SK-N-SH (cell line): ENCODE measurements around the gene ALG11. TPM values are rescaled to one million over a fixed set of nuclear protein-coding genes. Genes with fewer than 3 reads are reported as not detected.

Experiments
- CTCF ChIA-PET: fragments of 300-600, 350-600 bp; formaldehyde crosslinking; extraction: SDS; loops from one replicate; lab custom pipeline; 2021; lab: Yijun Ruan, JAX
- POLR2A ChIA-PET: fragments of 350-600 bp; sonication (Branson Sonifier 250); formaldehyde crosslinking; extraction: SDS; loops from one replicate; lab custom pipeline; 2020; ENCODE audit warnings: antibody characterized with exemption, inconsistent platforms; lab: Yijun Ruan, JAX
- DNase-seq: peaks from one replicate; pipeline ENCODE4 v3.0.0; 2012
- H2AFZ ChIP-seq: fragments of 200-600 bp; sonication (generic); 2 replicates; pipeline ENCODE4 v1.8.1; 2016; ENCODE audit warnings: antibody characterized with exemption, mild to moderate bottlenecking, low read depth
- H3F3A ChIP-seq: fragments of 200-600 bp; sonication (generic); replicated peaks from 2 replicates; pipeline ENCODE3; 2016; ENCODE audit warnings: antibody characterized with exemption, mild to moderate bottlenecking; ENCODE audit not compliant: insufficient read depth
- H3K27ac ChIP-seq, 2 experiments: fragments of 200-500 bp in 1 of 2; fragments of 200-600 bp in 1 of 2; sonication (Bioruptor generic) in 1 of 2; sonication (generic), shearing (Covaris generic) in 1 of 2; 2 replicates each; pipeline versions ENCODE4 v1.5.1 to v1.6.1; 2014 to 2016; ENCODE audit warnings: low read depth in 2 of 2, inconsistent platforms in 1 of 2, low read length in 1 of 2, mild to moderate bottlenecking in 1 of 2, mixed read lengths in 1 of 2
- H3K27me3 ChIP-seq: fragments of 200-600 bp; sonication (generic), shearing (Covaris generic); 2 replicates; pipeline ENCODE4 v1.6.1; 2016; ENCODE audit warnings: mixed run types; ENCODE audit not compliant: insufficient read depth
- H3K36me3 ChIP-seq, 2 experiments: fragments of 200-500 bp in 1 of 2; fragments of 200-600 bp in 1 of 2; sonication (Bioruptor generic) in 1 of 2; sonication (generic) in 1 of 2; replicated peaks in 1 of 2; 2 replicates each; pipeline versions ENCODE3 to v1.5.1; 2014 to 2016; ENCODE audit warnings: low read length in 1 of 2, mild to moderate bottlenecking in 1 of 2; ENCODE audit not compliant: insufficient read depth in 2 of 2, control insufficient read depth in 1 of 2
- H3K4me1 ChIP-seq, 2 experiments: fragments of 200-500 bp in 1 of 2; fragments of 200-600 bp in 1 of 2; sonication (Bioruptor generic) in 1 of 2; sonication (generic), shearing (Covaris generic) in 1 of 2; 2 replicates each; pipeline versions ENCODE4 v1.5.1 to v1.6.1; 2014 to 2016; ENCODE audit warnings: low read depth in 1 of 2, low read length in 1 of 2, mixed run types in 1 of 2; ENCODE audit not compliant: insufficient read depth in 2 of 2, control insufficient read depth in 1 of 2
- H3K4me2 ChIP-seq: fragments of 200-600 bp; sonication (generic), shearing (Covaris generic); 2 replicates; pipeline ENCODE4 v1.6.1; 2017; ENCODE audit warnings: mixed run types
- H3K4me3 ChIP-seq, 2 experiments: fragments of 200-500 bp in 1 of 2; fragments of 200-600 bp in 1 of 2; sonication (Bioruptor generic) in 1 of 2; sonication (generic), shearing (Covaris generic) in 1 of 2; 2 replicates each; pipeline versions ENCODE4 v1.5.1 to v1.8.1; 2014 to 2016; ENCODE audit warnings: low read depth in 2 of 2, inconsistent platforms in 1 of 2, low read length in 1 of 2, mild to moderate bottlenecking in 1 of 2, mixed read lengths in 1 of 2, moderate library complexity in 1 of 2
- H3K79me2 ChIP-seq: fragments of 200-600 bp; sonication (generic); 2 replicates; pipeline ENCODE4 v1.8.1; 2017; ENCODE audit warnings: mild to moderate bottlenecking; ENCODE audit not compliant: insufficient read depth
- H3K9ac ChIP-seq: fragments of 200-600 bp; sonication (generic); 2 replicates; pipeline ENCODE4 v1.6.1; 2017; ENCODE audit warnings: mixed run types
- H3K9me2 ChIP-seq: fragments of 200-600 bp; sonication (generic); 2 replicates; pipeline ENCODE4 v1.6.1; 2017; ENCODE audit warnings: mixed run types
- H3K9me3 ChIP-seq: fragments of 200-600 bp; sonication (generic); 2 replicates; pipeline ENCODE4 v1.6.1; 2017; ENCODE audit warnings: mixed run types, mild to moderate bottlenecking, moderate library complexity
- H4K20me1 ChIP-seq: fragments of 200-600 bp; sonication (generic); 2 replicates; pipeline ENCODE4 v1.6.1; 2017; ENCODE audit warnings: mild to moderate bottlenecking, mixed run types; ENCODE audit not compliant: insufficient read depth
- ELF1 ChIP-seq: IDR thresholded peaks from 2 replicates; pipeline ENCODE4 v1.4.0; 2012
- EZH2phosphoT487 ChIP-seq: fragments of 200-600 bp; sonication (generic); IDR thresholded peaks from 2 replicates; pipeline ENCODE4 v1.6.1; 2017; ENCODE audit warnings: low read depth, mixed run types, mild to moderate bottlenecking, antibody characterized with exemption, moderate library complexity, borderline replicate concordance
- FOXJ3 ChIP-seq: sonication (generic); formaldehyde crosslinking; IDR thresholded peaks from 2 replicates; pipeline ENCODE4 v1.5.1; 2020; ENCODE audit warnings: mild to moderate bottlenecking, missing genetic modification reagents
- FOXM1 ChIP-seq: IDR thresholded peaks from 2 replicates; pipeline ENCODE4 v1.4.0; 2012; ENCODE audit warnings: low read depth, mild to moderate bottlenecking
- GABPA ChIP-seq: IDR thresholded peaks from 2 replicates; pipeline ENCODE4 v1.4.0; 2012; ENCODE audit warnings: low read depth, mild to moderate bottlenecking
- GATA2 ChIP-seq: sonication (generic); formaldehyde crosslinking; IDR thresholded peaks from 2 replicates; pipeline ENCODE4 v1.5.0; 2020; ENCODE audit warnings: mild to moderate bottlenecking, missing genetic modification reagents
- JUND ChIP-seq: IDR thresholded peaks from 2 replicates; pipeline ENCODE4 v1.4.0; 2012
- MXI1 ChIP-seq: IDR thresholded peaks from 2 replicates; pipeline ENCODE4 v1.6.1; 2012; ENCODE audit warnings: mild to moderate bottlenecking, low read depth, low read length, improper control_type of control experiment
- NFIC ChIP-seq: IDR thresholded peaks from 2 replicates; pipeline ENCODE4 v1.4.0; 2012; ENCODE audit warnings: borderline replicate concordance
- NRF1 ChIP-seq: IDR thresholded peaks from 2 replicates; pipeline ENCODE4 v1.6.1; 2012; ENCODE audit warnings: low read depth, mild to moderate bottlenecking, low read length
- POLR2AphosphoS5 ChIP-seq: IDR thresholded peaks from 2 replicates; pipeline ENCODE4 v1.6.1; 2012; ENCODE audit warnings: low read depth, low read length
- RAD21 ChIP-seq: IDR thresholded peaks from 2 replicates; pipeline ENCODE4 v1.6.1; 2012; ENCODE audit warnings: mild to moderate bottlenecking, low read length
- RCOR1 ChIP-seq: fragments of 150-350 bp; IDR thresholded peaks from 2 replicates; pipeline ENCODE4 v1.6.1; 2017; ENCODE audit warnings: antibody characterized with exemption, low read length
- RFX5 ChIP-seq: IDR thresholded peaks from 2 replicates; pipeline ENCODE4 v1.6.1; 2012; ENCODE audit warnings: mild to moderate bottlenecking, improper control_type of control experiment, low read length
- RXRA ChIP-seq: IDR thresholded peaks from 2 replicates; pipeline ENCODE4 v1.4.0; 2012; ENCODE audit warnings: low read depth, mild to moderate bottlenecking, borderline replicate concordance
- SIN3A ChIP-seq: IDR thresholded peaks from 2 replicates; pipeline ENCODE4 v1.6.1; 2012; ENCODE audit warnings: low read depth, mild to moderate bottlenecking, low read length, moderate library complexity, borderline replicate concordance
- SMC3 ChIP-seq: IDR thresholded peaks from 2 replicates; pipeline ENCODE4 v1.6.1; 2012; ENCODE audit warnings: low read depth, low read length, improper control_type of control experiment
- TAF1 ChIP-seq: IDR thresholded peaks from 2 replicates; pipeline ENCODE4 v1.6.1; 2012; ENCODE audit warnings: low read depth, mild to moderate bottlenecking, low read length, moderate library complexity, borderline replicate concordance
- YY1 ChIP-seq: IDR thresholded peaks from 2 replicates; pipeline ENCODE4 v1.4.0; 2012; ENCODE audit warnings: low read depth, mild to moderate bottlenecking
- WGBS: methylation state at CpG from one replicate; pipeline ENCODE4 v1.1.6; 2017; ENCODE audit warnings: low lambda C conversion rate; 5-methylcytosine and 5-hydroxymethylcytosine counted together
- polyA plus RNA-seq, 3 experiments: library from polyadenylated mRNA; depleted of rRNA; stranded (reverse); fragments of >200 nt; gene quantifications; 2 replicates each; pipeline ENCODE4 v1.2.3, GENCODE V29; 2012
- TF ChIP-seq, protein P1 (sequence below): IDR thresholded peaks from 2 replicates; pipeline ENCODE4 v1.4.0; 2012; ENCODE audit warnings: low read depth
- TF ChIP-seq, protein P2 (sequence below): IDR thresholded peaks from 2 replicates; pipeline ENCODE4; 2012
- TF ChIP-seq, protein P3 (sequence below): fragments of 150-350 bp; IDR thresholded peaks from 2 replicates; pipeline ENCODE4 v1.6.1; 2016; ENCODE audit warnings: mild to moderate bottlenecking, low read depth, low read length
- TF ChIP-seq, protein P4 (sequence below): IDR thresholded peaks from 2 replicates; pipeline ENCODE4 v1.4.0; 2012; ENCODE audit warnings: low read depth, borderline replicate concordance

The ALG11 gene
- polyA plus RNA-seq, 1 of the 3 experiments (the other 2 are of a cell fraction) = 5.0 TPM

DNA sequence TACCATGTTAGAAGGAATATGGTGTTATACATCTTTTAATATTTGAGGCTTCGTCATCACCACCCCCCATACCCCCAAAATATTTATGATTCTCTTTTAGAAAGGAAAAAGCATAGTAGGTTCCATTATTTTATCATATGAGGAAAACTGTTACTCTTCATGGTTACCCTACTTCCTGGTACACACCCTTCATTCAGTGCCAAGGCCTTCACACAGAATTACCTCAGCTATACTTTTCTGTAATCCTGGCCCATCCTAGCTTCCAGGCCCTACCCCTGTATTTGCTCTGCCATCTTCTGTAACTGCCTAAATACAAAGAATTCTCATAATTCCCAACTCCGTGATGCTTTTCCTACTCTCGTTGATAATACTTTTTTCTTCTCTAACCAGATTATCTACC, 8.0 kb downstream of the ALG11 start:
- no peaks in the 10 kb centered on the region for H3K9me2 ChIP-seq
- no peak overlapping the region for H2AFZ ChIP-seq
- H3K79me2 ChIP-seq = peaks cover 48% of the 10 kb centered on the region
- H3F3A ChIP-seq = no peaks in the 10 kb centered on the region
- CTCF ChIA-PET = no interaction called here
- H3K4me3 ChIP-seq = no peak overlapping the region
- H3K36me3 ChIP-seq = peaks cover 46 to 61% of the 10 kb centered on the region in 2 experiments
- 92% methylated on average over 3 of the region's 3 CpGs for WGBS
- TF ChIP-seq POLR2AphosphoS5 = no peak
- no peak for TF ChIP-seq ELF1
- TF ChIP-seq, protein P1, sequence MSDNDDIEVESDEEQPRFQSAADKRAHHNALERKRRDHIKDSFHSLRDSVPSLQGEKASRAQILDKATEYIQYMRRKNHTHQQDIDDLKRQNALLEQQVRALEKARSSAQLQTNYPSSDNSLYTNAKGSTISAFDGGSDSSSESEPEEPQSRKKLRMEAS = no peak
- no peak for TF ChIP-seq JUND
- TF ChIP-seq, protein P2, sequence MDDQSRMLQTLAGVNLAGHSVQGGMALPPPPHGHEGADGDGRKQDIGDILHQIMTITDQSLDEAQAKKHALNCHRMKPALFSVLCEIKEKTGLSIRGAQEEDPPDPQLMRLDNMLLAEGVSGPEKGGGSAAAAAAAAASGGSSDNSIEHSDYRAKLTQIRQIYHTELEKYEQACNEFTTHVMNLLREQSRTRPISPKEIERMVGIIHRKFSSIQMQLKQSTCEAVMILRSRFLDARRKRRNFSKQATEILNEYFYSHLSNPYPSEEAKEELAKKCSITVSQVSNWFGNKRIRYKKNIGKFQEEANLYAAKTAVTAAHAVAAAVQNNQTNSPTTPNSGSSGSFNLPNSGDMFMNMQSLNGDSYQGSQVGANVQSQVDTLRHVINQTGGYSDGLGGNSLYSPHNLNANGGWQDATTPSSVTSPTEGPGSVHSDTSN = no peak
- no peak for TF ChIP-seq NFIC
- TF ChIP-seq RXRA = no peak
- TF ChIP-seq, protein P3, sequence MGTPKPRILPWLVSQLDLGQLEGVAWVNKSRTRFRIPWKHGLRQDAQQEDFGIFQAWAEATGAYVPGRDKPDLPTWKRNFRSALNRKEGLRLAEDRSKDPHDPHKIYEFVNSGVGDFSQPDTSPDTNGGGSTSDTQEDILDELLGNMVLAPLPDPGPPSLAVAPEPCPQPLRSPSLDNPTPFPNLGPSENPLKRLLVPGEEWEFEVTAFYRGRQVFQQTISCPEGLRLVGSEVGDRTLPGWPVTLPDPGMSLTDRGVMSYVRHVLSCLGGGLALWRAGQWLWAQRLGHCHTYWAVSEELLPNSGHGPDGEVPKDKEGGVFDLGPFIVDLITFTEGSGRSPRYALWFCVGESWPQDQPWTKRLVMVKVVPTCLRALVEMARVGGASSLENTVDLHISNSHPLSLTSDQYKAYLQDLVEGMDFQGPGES = no peak
- TF ChIP-seq GATA2 (CRISPR knock-in tag) = no peak
- no peak for TF ChIP-seq FOXJ3 (CRISPR knock-in tag)
- no peak for TF ChIP-seq EZH2phosphoT487
- no peak for TF ChIP-seq RFX5
- TF ChIP-seq NRF1 = no peak
- H3K4me1 ChIP-seq = no peaks in the 10 kb centered on the region
- no peaks in the 10 kb centered on the region for H3K9me3 ChIP-seq
- POLR2A ChIA-PET = no interaction called here
- H3K4me2 ChIP-seq = no peak overlapping the region
- H3K27ac ChIP-seq = no peak overlapping the region
- DNase-seq = no peak
- H3K9ac ChIP-seq = no peak overlapping the region
- no peaks in the 10 kb centered on the region for H4K20me1 ChIP-seq
- H3K27me3 ChIP-seq = no peaks in the 10 kb centered on the region

DNA sequence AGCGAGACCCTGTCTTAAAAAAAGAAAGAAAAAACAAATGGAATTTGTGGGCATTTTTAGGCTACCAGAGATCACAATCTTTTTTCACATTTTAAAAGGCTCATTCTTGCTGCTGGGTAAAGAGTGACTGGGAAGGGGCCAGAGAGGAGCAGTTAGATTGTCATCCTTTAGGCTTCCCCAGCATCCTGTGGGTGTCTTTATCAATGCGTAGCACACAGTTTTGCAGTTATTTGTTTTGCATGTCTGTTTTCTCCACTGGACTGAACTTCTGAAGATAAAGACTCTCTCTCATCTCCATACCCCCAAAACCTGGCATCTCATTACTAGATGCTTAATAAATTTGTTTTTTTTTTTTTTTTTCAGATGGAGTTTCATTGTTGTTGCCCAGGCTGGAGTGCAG, 10.2 kb downstream of the ALG11 start:
- 100% methylated on average over 2 of the region's 2 CpGs for WGBS
- H3K36me3 ChIP-seq = peaks cover 56 to 66% of the 10 kb centered on the region in 2 experiments

More for the DNA sequence above, 10.2 kb downstream of the ALG11 start:
- no peak overlapping the region for H3K4me3 ChIP-seq
- H3F3A ChIP-seq = no peaks in the 10 kb centered on the region
- no peak for DNase-seq
- TF ChIP-seq ELF1 = no peak
- no peak for TF ChIP-seq NFIC
- no peak for TF ChIP-seq GATA2 (CRISPR knock-in tag)
- no peak for TF ChIP-seq RFX5
- TF ChIP-seq GABPA = no peak
- no peak for TF ChIP-seq RAD21
- no peak for TF ChIP-seq RCOR1
- TF ChIP-seq FOXM1 = no peak
- TF ChIP-seq YY1 = no peak
- TF ChIP-seq RXRA = no peak
- no peak for TF ChIP-seq SIN3A
- no peak for TF ChIP-seq FOXJ3 (CRISPR knock-in tag)
- no peak for TF ChIP-seq MXI1
- no peak for TF ChIP-seq TAF1
- TF ChIP-seq, protein P1 = no peak
- TF ChIP-seq, protein P4, sequence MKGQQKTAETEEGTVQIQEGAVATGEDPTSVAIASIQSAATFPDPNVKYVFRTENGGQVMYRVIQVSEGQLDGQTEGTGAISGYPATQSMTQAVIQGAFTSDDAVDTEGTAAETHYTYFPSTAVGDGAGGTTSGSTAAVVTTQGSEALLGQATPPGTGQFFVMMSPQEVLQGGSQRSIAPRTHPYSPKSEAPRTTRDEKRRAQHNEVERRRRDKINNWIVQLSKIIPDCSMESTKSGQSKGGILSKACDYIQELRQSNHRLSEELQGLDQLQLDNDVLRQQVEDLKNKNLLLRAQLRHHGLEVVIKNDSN = no peak
- TF ChIP-seq SMC3 = no peak
- no peak for TF ChIP-seq NRF1
- H3K9me3 ChIP-seq = no peaks in the 10 kb centered on the region
- H3K4me2 ChIP-seq = no peak overlapping the region
- no peaks in the 10 kb centered on the region for H3K27me3 ChIP-seq
- H2AFZ ChIP-seq = no peak overlapping the region
- no peaks in the 10 kb centered on the region for H3K9me2 ChIP-seq
- no peaks in the 10 kb centered on the region for H3K4me1 ChIP-seq
- ChIA-PET POLR2A (no interaction called here), CTCF (interaction anchor here (1.2 kb wide), 1 partner anchor 15 kb away, joined by 3 read pairs; no protein-coding TSS in a partner anchor)
- H3K79me2 ChIP-seq = peaks cover 38% of the 10 kb centered on the region
- H3K27ac ChIP-seq = no peak overlapping the region
- H4K20me1 ChIP-seq = no peaks in the 10 kb centered on the region
- H3K9ac ChIP-seq = no peak overlapping the region
